OCI-LY7 (cell line): Measurements from ENCODE around the gene ROBO1.

Source experiments
- CTCF ChIP-seq: fragments of 200-600 bp; sonication (generic); conservative IDR thresholded peaks from 2 replicates; pipeline ENCODE4 v1.5.1; 2014; ENCODE audit warnings: mild to moderate bottlenecking, antibody characterized with exemption, low read length, moderate library complexity, mixed read lengths
- EZH2phosphoT487 ChIP-seq: fragments of 200-600 bp; sonication (generic); IDR thresholded peaks from 2 replicates; pipeline ENCODE4 v1.6.1; 2018; ENCODE audit warnings: low read depth, borderline replicate concordance, mild to moderate bottlenecking, mixed run types, antibody characterized with exemption, low read length, moderate library complexity, mixed read lengths

- TF ChIP-seq CTCF (no peak), EZH2phosphoT487 (no peak)
These were observed 377.4 kb downstream of the ROBO1 start for GRCh38 chr3:79390352-79390751.
